ENCODE measurements around the gene TMC3.

Gene TMC3

GRCh38 chr15:81302701-81303109, 71.3 kb downstream of the TMC3 start:
- H3K27me3 ChIP-seq (ENCODE audit: control insufficient read depth, insufficient read depth, low read length): no peaks in the 10 kb centered on the region
- no peaks in the 10 kb centered on the region for H3K9me3 ChIP-seq (ENCODE audit: control insufficient read depth, low read depth, low read length)
- no peaks in the 10 kb centered on the region for H3K36me3 ChIP-seq (ENCODE audit: control insufficient read depth, low read depth, low read length)
- H3K4me3 ChIP-seq (ENCODE audit: low read length): no peak overlapping the region
- H3K27ac ChIP-seq (ENCODE audit: low read length): no peak overlapping the region
- no peak overlapping the region for H3K9ac ChIP-seq (ENCODE audit: low read length)
- H3K4me1 ChIP-seq (ENCODE audit: control insufficient read depth, low read depth, low read length): peaks cover 23% of the 10 kb centered on the region

- no peaks in the 10 kb centered on the region for H3K27me3 ChIP-seq (ENCODE audit: control insufficient read depth, insufficient read depth, low read length)
- no peak overlapping the region for H3K9ac ChIP-seq (ENCODE audit: low read length)
- no peak overlapping the region for H3K27ac ChIP-seq (ENCODE audit: low read length)
- no peak overlapping the region for H3K4me3 ChIP-seq (ENCODE audit: low read length)
- H3K36me3 ChIP-seq (ENCODE audit: control insufficient read depth, low read depth, low read length): no peaks in the 10 kb centered on the region
- H3K9me3 ChIP-seq (ENCODE audit: control insufficient read depth, low read depth, low read length): no peaks in the 10 kb centered on the region
- H3K4me1 ChIP-seq (ENCODE audit: control insufficient read depth, low read depth, low read length): peaks cover 23% of the 10 kb centered on the region
These were observed 72.1 kb downstream of the TMC3 start for GRCh38 chr15:81301815-81302399.

- Histone ChIP-seq H3K4me1 (ENCODE audit: control insufficient read depth, low read depth, low read length) (peaks cover 23% of the 10 kb centered on the region), H3K27me3 (ENCODE audit: control insufficient read depth, insufficient read depth, low read length) (no peaks in the 10 kb centered on the region), H3K9me3 (ENCODE audit: control insufficient read depth, low read depth, low read length) (no peaks in the 10 kb centered on the region), H3K9ac (ENCODE audit: low read length) (no peak overlapping the region), H3K27ac (ENCODE audit: low read length) (no peak overlapping the region), H3K4me3 (ENCODE audit: low read length) (no peak overlapping the region), H3K36me3 (ENCODE audit: control insufficient read depth, low read depth, low read length) (no peaks in the 10 kb centered on the region)
These were observed 72.6 kb downstream of the TMC3 start for GRCh38 chr15:81301385-81301784.

GRCh38 chr15:81299630-81300273, 74.3 kb downstream of the TMC3 start:
- Histone ChIP-seq H3K4me1 (ENCODE audit: control insufficient read depth, low read depth, low read length) (peaks cover 23% of the 10 kb centered on the region), H3K36me3 (ENCODE audit: control insufficient read depth, low read depth, low read length) (no peaks in the 10 kb centered on the region), H3K27ac (ENCODE audit: low read length) (no peak overlapping the region), H3K9me3 (ENCODE audit: control insufficient read depth, low read depth, low read length) (no peaks in the 10 kb centered on the region), H3K4me3 (ENCODE audit: low read length) (no peak overlapping the region), H3K27me3 (ENCODE audit: control insufficient read depth, insufficient read depth, low read length) (no peaks in the 10 kb centered on the region), H3K9ac (ENCODE audit: low read length) (no peak overlapping the region)

GRCh38 chr15:81299156-81299555, 74.9 kb downstream of the TMC3 start:
- no peak overlapping the region for H3K27ac ChIP-seq (ENCODE audit: low read length)
- H3K36me3 ChIP-seq (ENCODE audit: control insufficient read depth, low read depth, low read length): no peaks in the 10 kb centered on the region
- peaks cover 21% of the 10 kb centered on the region for H3K4me1 ChIP-seq (ENCODE audit: control insufficient read depth, low read depth, low read length)
- H3K9ac ChIP-seq (ENCODE audit: low read length): no peak overlapping the region
- no peaks in the 10 kb centered on the region for H3K27me3 ChIP-seq (ENCODE audit: control insufficient read depth, insufficient read depth, low read length)
- H3K9me3 ChIP-seq (ENCODE audit: control insufficient read depth, low read depth, low read length): no peaks in the 10 kb centered on the region
- no peak overlapping the region for H3K4me3 ChIP-seq (ENCODE audit: low read length)

- no peaks in the 10 kb centered on the region for H3K27me3 ChIP-seq (ENCODE audit: control insufficient read depth, insufficient read depth, low read length)
- peaks cover 21% of the 10 kb centered on the region for H3K4me1 ChIP-seq (ENCODE audit: control insufficient read depth, low read depth, low read length)
- no peaks in the 10 kb centered on the region for H3K9me3 ChIP-seq (ENCODE audit: control insufficient read depth, low read depth, low read length)
- no peak overlapping the region for H3K4me3 ChIP-seq (ENCODE audit: low read length)
- H3K9ac ChIP-seq (ENCODE audit: low read length): no peak overlapping the region
- H3K36me3 ChIP-seq (ENCODE audit: control insufficient read depth, low read depth, low read length): no peaks in the 10 kb centered on the region
- no peak overlapping the region for H3K27ac ChIP-seq (ENCODE audit: low read length)
These were observed 75.4 kb downstream of the TMC3 start for GRCh38 chr15:81298611-81299010.

- Histone ChIP-seq H3K9me3 (ENCODE audit: control insufficient read depth, low read depth, low read length) (no peaks in the 10 kb centered on the region), H3K4me1 (ENCODE audit: control insufficient read depth, low read depth, low read length) (peaks cover 16% of the 10 kb centered on the region), H3K36me3 (ENCODE audit: control insufficient read depth, low read depth, low read length) (no peaks in the 10 kb centered on the region), H3K9ac (ENCODE audit: low read length) (no peak overlapping the region), H3K4me3 (ENCODE audit: low read length) (no peak overlapping the region), H3K27me3 (ENCODE audit: control insufficient read depth, insufficient read depth, low read length) (no peaks in the 10 kb centered on the region), H3K27ac (ENCODE audit: low read length) (no peak overlapping the region)
These were observed 76.1 kb downstream of the TMC3 start for GRCh38 chr15:81297603-81298575.

- Histone ChIP-seq H3K36me3 (ENCODE audit: control insufficient read depth, low read depth, low read length) (no peaks in the 10 kb centered on the region), H3K4me1 (ENCODE audit: control insufficient read depth, low read depth, low read length) (peaks cover 10% of the 10 kb centered on the region), H3K27ac (ENCODE audit: low read length) (no peak overlapping the region), H3K4me3 (ENCODE audit: low read length) (no peak overlapping the region), H3K27me3 (ENCODE audit: control insufficient read depth, insufficient read depth, low read length) (no peaks in the 10 kb centered on the region), H3K9me3 (ENCODE audit: control insufficient read depth, low read depth, low read length) (no peaks in the 10 kb centered on the region), H3K9ac (ENCODE audit: low read length) (no peak overlapping the region)
These were observed 76.9 kb downstream of the TMC3 start for GRCh38 chr15:81297147-81297572.

GRCh38 chr15:81296673-81297072, 77.3 kb downstream of the TMC3 start:
- Histone ChIP-seq H3K27me3 (ENCODE audit: control insufficient read depth, insufficient read depth, low read length) (no peaks in the 10 kb centered on the region), H3K4me1 (ENCODE audit: control insufficient read depth, low read depth, low read length) (peaks cover 10% of the 10 kb centered on the region), H3K27ac (ENCODE audit: low read length) (no peak overlapping the region), H3K9me3 (ENCODE audit: control insufficient read depth, low read depth, low read length) (no peaks in the 10 kb centered on the region), H3K36me3 (ENCODE audit: control insufficient read depth, low read depth, low read length) (no peaks in the 10 kb centered on the region), H3K4me3 (ENCODE audit: low read length) (no peak overlapping the region), H3K9ac (ENCODE audit: low read length) (no peak overlapping the region)

- no peak overlapping the region for H3K9ac ChIP-seq (ENCODE audit: low read length)
- peaks cover 10% of the 10 kb centered on the region for H3K4me1 ChIP-seq (ENCODE audit: control insufficient read depth, low read depth, low read length)
- no peak overlapping the region for H3K27ac ChIP-seq (ENCODE audit: low read length)
- no peak overlapping the region for H3K4me3 ChIP-seq (ENCODE audit: low read length)
- H3K36me3 ChIP-seq (ENCODE audit: control insufficient read depth, low read depth, low read length): no peaks in the 10 kb centered on the region
- H3K9me3 ChIP-seq (ENCODE audit: control insufficient read depth, low read depth, low read length): no peaks in the 10 kb centered on the region
- no peaks in the 10 kb centered on the region for H3K27me3 ChIP-seq (ENCODE audit: control insufficient read depth, insufficient read depth, low read length)
These were observed 77.8 kb downstream of the TMC3 start for GRCh38 chr15:81296186-81296585.

- no peak overlapping the region for H3K4me3 ChIP-seq (ENCODE audit: low read length)
- H3K9ac ChIP-seq (ENCODE audit: low read length): no peak overlapping the region
- no peaks in the 10 kb centered on the region for H3K9me3 ChIP-seq (ENCODE audit: control insufficient read depth, low read depth, low read length)
- H3K36me3 ChIP-seq (ENCODE audit: control insufficient read depth, low read depth, low read length): no peaks in the 10 kb centered on the region
- H3K4me1 ChIP-seq (ENCODE audit: control insufficient read depth, low read depth, low read length): peaks cover 10% of the 10 kb centered on the region
- H3K27me3 ChIP-seq (ENCODE audit: control insufficient read depth, insufficient read depth, low read length): no peaks in the 10 kb centered on the region
- H3K27ac ChIP-seq (ENCODE audit: low read length): no peak overlapping the region
These were observed 78.4 kb downstream of the TMC3 start for GRCh38 chr15:81295486-81296121.
